AG09319 (cell line): ENCODE results near the gene TNFSF15.

Source experiments
- DNase-seq: peaks from one replicate; pipeline ENCODE4 v3.0.0-alpha.2; 2010; ENCODE audit warnings: low read depth; ENCODE audit errors: extremely low read depth
- CTCF ChIP-seq: IDR thresholded peaks from 2 replicates; pipeline ENCODE4 v1.5.1; 2011; ENCODE audit warnings: low read depth, mild to moderate bottlenecking, inconsistent platforms, low read length, moderate library complexity

The TNFSF15 gene

GRCh38 chr9:114776683-114777399 lies 29.0 kb downstream of the TNFSF15 start:
- no peak for TF ChIP-seq CTCF
- no peak for DNase-seq

GRCh38 chr9:114775981-114776380 lies 29.9 kb downstream of the TNFSF15 start:
- DNase-seq = no peak
- TF ChIP-seq CTCF = no peak

- DNase-seq = no peak
- TF ChIP-seq CTCF = no peak
Observed at GRCh38 chr9:114775121-114775520, 30.7 kb downstream of the TNFSF15 start.

GRCh38 chr9:114774524-114774923 lies 31.3 kb downstream of the TNFSF15 start:
- TF ChIP-seq CTCF = no peak
- no peak for DNase-seq

GRCh38 chr9:114771889-114772288 lies 34.0 kb downstream of the TNFSF15 start:
- no peak for DNase-seq
- TF ChIP-seq CTCF = no peak

GRCh38 chr9:114770991-114771390 lies 34.8 kb downstream of the TNFSF15 start:
- DNase-seq = no peak
- TF ChIP-seq CTCF = no peak

GRCh38 chr9:114769624-114770023 lies 36.2 kb downstream of the TNFSF15 start:
- TF ChIP-seq CTCF = no peak

More at GRCh38 chr9:114769624-114770023, 36.2 kb downstream of the TNFSF15 start:
- no peak for DNase-seq
